Fibroblast of skin of back (primary cell): ENCODE data around the gene LTBP1.
"Not testable (repeated sequence)": the region's sequence is repeated elsewhere in the genome, so short reads cannot be mapped to it uniquely, and the experiment has no call there.

ENCODE experiments used
- DNase-seq: peaks from one replicate; pipeline ENCODE4 v3.0.0-alpha.2; 2013

LTBP1 gene

GRCh38 chr2:33235559-33235958 is 288.8 kb downstream of the LTBP1 start:
- DNase-seq = not testable (repeated sequence)

DNA sequence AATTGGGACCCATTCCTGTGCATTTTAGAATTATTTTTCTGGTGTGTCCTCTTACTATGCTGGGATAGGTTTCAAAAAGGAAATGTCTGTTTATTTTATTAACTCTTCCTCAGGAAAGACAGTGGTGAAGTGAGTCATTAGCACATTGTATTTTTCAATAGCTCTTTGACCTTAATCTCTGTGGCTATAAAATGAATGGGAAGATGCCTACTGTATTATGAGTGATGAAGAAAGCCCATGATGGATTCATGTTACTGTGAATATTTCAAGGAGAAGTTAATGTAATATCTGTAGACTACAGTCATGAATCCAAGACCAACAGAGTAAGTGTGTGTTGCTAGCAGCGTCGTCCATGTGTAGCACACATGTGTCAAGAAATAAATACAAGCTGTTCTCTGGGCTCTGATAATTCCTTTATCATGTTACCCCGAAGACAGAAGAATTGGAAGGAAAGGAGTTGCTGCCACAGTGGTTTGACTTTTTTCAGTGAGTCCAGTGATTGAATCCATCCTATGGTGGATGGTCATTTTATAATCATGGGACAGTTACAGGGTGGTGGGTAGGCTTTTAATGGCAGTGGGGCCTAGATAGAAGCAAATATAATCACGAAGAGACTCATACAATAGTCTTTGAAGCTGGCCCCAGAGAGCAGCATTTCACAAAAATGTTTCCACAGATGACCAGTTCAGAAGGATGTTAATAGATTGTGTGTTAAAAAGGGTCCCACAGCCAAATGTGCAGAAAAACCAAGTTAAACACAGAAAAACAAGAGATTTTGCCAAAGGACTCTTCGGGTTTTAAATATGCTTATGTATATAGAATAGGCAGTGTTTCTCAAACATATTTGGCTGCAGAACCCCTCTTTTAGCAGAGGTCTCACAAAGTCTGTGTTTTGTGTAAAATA is 290.0 kb downstream of the LTBP1 start:
- DNase-seq = peak; percentile 74

DNA sequence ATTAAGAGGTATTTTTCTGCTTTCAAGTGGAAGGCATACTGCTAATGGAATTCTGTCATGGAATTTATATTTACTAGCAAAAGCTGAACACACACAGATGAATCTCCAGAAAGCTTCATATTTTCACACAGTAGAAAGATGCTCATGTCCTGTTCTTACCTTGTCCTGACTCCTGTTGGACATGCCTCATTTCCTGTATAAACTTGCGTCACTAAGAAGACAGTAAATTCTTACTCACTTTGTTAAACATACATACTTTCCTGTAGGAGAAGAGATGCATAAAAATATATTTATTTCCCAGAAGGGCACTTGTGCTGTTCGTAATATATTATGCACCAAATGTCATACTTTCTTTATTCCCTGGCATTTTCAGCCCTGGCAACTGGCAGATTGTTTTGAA is 291.4 kb downstream of the LTBP1 start:
- peak; percentile 73 for DNase-seq

DNA sequence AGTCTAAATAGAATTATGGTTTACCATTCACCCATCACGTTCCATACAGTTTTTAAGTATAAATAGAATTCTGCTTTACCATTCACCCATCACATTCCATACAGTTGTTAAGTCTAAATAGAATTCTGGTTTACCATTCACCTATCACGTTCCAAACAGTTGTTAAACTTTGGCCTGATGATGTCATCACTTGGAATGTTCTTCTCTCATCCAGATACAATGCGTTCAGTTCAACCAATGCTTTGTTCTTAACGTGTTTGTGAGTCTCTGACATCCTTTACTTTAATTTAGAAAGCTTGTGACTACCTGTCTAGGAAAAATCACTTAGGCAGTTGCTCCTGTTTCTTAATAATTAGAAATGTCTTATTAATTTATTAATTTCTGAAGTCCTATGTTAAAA is 293.4 kb downstream of the LTBP1 start:
- DNase-seq = peak; percentile 51

- DNase-seq = no peak
Measured at GRCh38 chr2:33241072-33241471, 294.3 kb downstream of the LTBP1 start.

GRCh38 chr2:33241581-33241980 is 294.8 kb downstream of the LTBP1 start:
- no peak for DNase-seq

- DNase-seq = peak; percentile 83
Measured at GRCh38 chr2:33242845-33243244, 296.1 kb downstream of the LTBP1 start.

- no peak for DNase-seq
Measured at GRCh38 chr2:33246432-33246831, 299.7 kb downstream of the LTBP1 start.

GRCh38 chr2:33247365-33247764 is 300.6 kb downstream of the LTBP1 start:
- DNase-seq = no peak

- no peak for DNase-seq
Measured at GRCh38 chr2:33250417-33251029, 303.8 kb downstream of the LTBP1 start.

GRCh38 chr2:33256162-33256755 is 309.5 kb downstream of the LTBP1 start:
- no peak for DNase-seq

DNA sequence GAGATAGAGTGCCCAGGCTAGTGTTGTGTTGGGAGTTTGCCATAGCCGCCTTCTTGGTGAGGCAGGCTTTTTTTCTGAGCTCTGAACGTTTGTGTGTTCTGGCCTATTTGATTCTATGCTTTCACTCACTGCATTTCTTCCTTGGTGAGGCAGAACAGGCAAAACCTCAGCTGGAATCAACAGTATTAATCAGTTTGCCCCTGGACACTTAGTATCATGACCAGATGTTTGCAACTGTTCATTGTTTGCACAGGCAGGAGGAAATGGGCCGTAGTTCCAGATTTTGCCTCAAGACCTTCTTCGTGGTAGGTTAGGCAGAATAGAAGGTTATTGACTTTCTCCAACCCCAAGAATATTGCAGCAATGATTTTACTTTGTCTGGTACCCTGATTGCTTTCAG is 311.6 kb downstream of the LTBP1 start:
- DNase-seq = no peak

GRCh38 chr2:33262097-33262496 is 315.3 kb downstream of the LTBP1 start:
- no peak for DNase-seq

GRCh38 chr2:33264766-33265165 is 318.0 kb downstream of the LTBP1 start:
- DNase-seq = peak; percentile 27

DNA sequence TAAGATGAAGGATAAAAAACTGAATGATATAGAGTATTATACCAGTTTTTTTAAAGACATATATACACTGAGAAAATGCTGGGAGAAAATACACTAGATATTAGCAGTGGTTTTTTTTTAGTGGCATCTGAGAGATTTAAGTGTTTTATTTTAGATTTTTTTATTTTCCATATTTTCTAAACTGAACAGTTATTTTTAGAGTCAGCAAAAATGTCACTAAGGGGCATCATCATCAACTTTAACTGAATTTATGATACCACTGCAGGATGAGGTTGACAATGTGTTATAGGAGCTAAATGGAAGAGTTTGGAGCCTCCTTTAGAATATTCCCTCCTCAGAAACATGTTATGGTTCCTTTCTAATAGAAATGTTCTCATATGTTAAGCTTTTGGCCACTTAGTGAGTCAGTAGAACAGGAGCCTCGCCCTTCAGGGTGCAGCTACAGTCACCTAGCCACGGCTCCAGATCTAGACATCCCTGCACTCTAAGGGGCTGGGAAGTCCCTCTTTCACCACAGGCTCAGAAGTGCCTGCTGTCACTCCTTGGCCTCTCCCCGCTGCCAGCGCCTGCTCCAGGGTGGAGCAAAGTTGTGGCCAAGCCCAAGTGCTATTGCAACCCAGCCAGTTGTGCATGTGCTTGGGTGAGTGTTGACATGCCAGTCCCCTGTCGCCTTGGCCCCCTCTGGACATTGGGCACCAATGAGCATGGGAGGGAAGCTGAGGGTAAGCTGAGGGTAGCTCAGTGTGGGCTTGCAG is 319.0 kb downstream of the LTBP1 start:
- peak; percentile 31 for DNase-seq

DNA sequence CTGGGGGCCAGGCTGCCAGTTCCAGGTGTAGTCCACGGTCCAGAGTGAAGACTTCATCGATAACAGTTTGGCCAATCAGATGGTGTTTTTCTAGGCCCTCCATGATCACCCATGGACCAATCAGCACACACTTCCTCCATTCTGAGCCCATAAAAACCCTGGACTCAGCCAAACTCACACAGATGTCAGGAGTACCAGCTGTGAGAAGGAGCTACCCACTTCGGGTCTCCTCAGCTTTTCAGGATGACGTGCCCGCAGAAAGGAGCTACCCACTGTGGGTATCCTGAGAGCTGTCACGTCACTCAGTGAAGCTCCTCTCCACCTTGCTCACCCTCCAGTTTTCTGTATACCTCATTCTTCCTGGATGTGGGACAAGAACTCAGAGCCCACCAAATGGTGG is 319.7 kb downstream of the LTBP1 start:
- DNase-seq = no peak

DNA sequence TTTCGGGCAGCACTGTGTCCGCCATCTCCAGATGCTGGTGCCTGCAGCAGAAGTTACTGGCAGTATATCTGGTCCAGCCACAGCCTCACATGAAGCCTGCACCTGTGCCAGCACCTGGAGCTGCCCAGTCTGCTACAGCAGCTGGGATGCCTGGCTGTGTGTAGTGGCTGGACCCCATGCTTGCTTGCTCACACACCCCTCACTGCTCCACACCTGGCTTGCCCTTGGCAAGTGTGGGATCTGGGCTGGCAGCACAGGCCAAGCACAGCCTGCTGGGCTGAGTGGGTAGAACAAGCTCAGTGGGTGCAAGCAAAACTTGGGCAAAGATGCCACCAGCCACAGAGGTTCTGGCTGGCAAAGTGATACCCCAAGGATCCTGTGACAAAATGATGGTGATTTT is 320.3 kb downstream of the LTBP1 start:
- no peak for DNase-seq

GRCh38 chr2:33267756-33268155 is 321.0 kb downstream of the LTBP1 start:
- peak; percentile 50 for DNase-seq

DNA sequence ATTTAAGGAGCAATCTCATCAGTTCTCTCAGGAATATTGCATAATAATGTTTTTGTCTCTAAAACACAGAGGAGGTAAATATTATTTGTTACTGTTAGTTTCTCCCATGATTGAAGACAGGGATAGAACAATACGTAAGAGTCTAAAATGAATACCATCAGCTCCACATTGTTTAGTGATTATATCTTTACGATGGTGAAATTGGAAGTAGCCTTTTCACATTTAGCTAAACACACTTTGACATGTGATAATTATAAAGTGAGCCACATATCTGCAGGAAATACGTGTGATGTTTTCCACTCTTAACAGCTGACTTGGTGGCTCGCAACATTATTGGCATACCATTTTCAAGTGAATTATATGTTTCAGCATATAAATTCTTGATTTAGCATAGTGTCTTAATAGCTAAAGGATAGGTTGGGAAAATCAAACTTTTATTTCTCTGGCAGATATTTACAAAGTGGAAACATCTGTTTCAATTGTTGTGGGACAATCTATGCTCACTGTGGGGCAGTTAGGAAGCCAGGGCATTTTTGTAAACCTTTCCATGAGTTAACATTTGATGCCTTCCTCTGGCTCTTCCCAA is 321.6 kb downstream of the LTBP1 start:
- peak; percentile 30 for DNase-seq

DNA sequence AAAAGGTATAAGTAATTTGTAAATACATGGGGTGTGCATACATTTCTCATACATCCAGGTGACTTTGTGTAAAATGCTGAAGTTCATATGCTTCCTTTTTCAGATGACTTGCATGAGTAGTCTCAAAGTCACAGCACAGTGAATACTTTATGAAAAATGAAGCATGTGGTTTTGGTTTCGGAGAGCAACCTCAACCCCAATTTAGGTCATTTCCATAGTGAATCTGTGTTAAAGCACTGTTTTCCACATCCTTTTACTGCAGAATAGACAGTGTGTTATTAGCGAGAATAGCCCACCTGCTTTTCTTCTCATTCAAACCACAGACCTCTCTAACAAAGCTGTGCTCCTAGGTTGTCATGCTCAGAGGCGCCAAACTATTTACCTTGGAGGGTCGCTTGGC is 325.2 kb downstream of the LTBP1 start:
- DNase-seq = peak; percentile 28

- no peak for DNase-seq
Measured at GRCh38 chr2:33273479-33273878, 326.7 kb downstream of the LTBP1 start.

DNA sequence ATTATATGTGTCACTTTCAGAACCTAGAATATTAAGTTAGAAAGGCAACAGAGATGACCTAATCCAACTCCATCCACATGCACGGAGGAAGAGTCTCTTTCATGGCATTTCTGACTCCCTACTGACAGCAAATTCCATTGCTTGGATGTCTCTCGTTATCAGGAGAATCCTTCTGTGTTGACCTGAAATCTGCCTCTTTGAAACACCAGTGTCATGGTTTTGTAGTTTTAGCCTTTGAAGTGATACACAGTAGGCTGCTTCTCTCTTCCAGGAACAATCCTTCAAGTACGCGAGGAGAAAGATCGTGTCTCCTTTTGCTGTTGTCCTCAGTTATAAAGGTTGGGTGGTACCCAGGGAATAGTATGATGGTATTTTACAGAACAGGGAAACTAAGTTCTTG is 327.8 kb downstream of the LTBP1 start:
- DNase-seq = no peak
